Mesendoderm (in vitro differentiated cells): ENCODE data around the gene SLC30A10. TPM values are rescaled to one million over a fixed set of nuclear protein-coding genes. Genes with fewer than 3 reads are reported as not detected.

Experiments used
- DNase-seq: peaks from one replicate; pipeline ENCODE4 v3.0.0; 2013
- H2AK5ac ChIP-seq: 2 replicates; pipeline ENCODE4 v1.6.1; 2013; ENCODE audit warnings: low read length, inconsistent platforms
- H2BK120ac ChIP-seq: 2 replicates; pipeline ENCODE4 v1.6.1; 2013; ENCODE audit warnings: low read depth, mild to moderate bottlenecking, low read length, moderate library complexity, mixed read lengths
- H2BK15ac ChIP-seq: replicated peaks from 2 replicates; pipeline ENCODE4 v1.6.1; 2013; ENCODE audit warnings: low read depth, mild to moderate bottlenecking, moderate library complexity
- H2BK5ac ChIP-seq: 2 replicates; pipeline ENCODE4 v1.6.1; 2013; ENCODE audit warnings: low read length, inconsistent platforms
- H3K18ac ChIP-seq: 2 replicates; pipeline ENCODE4 v1.6.1; 2013; ENCODE audit warnings: mild to moderate bottlenecking, low read length, mixed read lengths
- H3K23ac ChIP-seq: one replicate; pipeline ENCODE4 v1.6.1; 2013; ENCODE audit warnings: low read length
- H3K27ac ChIP-seq: 2 replicates; pipeline ENCODE4 v1.5.1; 2013; ENCODE audit warnings: low read depth, mild to moderate bottlenecking, inconsistent platforms, low read length, moderate library complexity
- H3K27me3 ChIP-seq: 2 replicates; pipeline ENCODE4 v1.6.1; 2013; ENCODE audit warnings: low read length, control low read depth, mild to moderate bottlenecking, inconsistent platforms; ENCODE audit not compliant: insufficient read depth, poor library complexity
- H3K36me3 ChIP-seq: 2 replicates; pipeline ENCODE4 v1.6.1; 2013; ENCODE audit warnings: low read length, inconsistent platforms; ENCODE audit not compliant: control insufficient read depth, insufficient read depth
- H3K4ac ChIP-seq: one replicate; pipeline ENCODE4 v1.6.1; 2013; ENCODE audit warnings: low read depth, mild to moderate bottlenecking, low read length, moderate library complexity
- H3K4me1 ChIP-seq: 2 replicates; pipeline ENCODE4 v1.6.1; 2013; ENCODE audit warnings: low read depth, low read length, inconsistent platforms; ENCODE audit not compliant: control insufficient read depth
- H3K4me2 ChIP-seq: 2 replicates; pipeline ENCODE4 v1.6.1; 2013; ENCODE audit warnings: low read length
- H3K4me3 ChIP-seq: 2 replicates; pipeline ENCODE4 v1.5.1; 2013; ENCODE audit warnings: mild to moderate bottlenecking, low read length
- H3K56ac ChIP-seq: one replicate; pipeline ENCODE4 v1.6.1; 2013; ENCODE audit warnings: low read length
- H3K79me1 ChIP-seq: 2 replicates; pipeline ENCODE4 v1.6.1; 2013; ENCODE audit warnings: low read length, inconsistent platforms
- H3K79me2 ChIP-seq: 2 replicates; pipeline ENCODE4 v1.6.1; 2013; ENCODE audit warnings: mild to moderate bottlenecking, low read length; ENCODE audit not compliant: control insufficient read depth, insufficient read depth
- H3K9ac ChIP-seq: 2 replicates; pipeline ENCODE4 v1.6.1; 2013; ENCODE audit warnings: low read length, inconsistent platforms
- H4K5ac ChIP-seq: one replicate; pipeline ENCODE4 v1.6.1; 2013; ENCODE audit warnings: low read length
- H4K8ac ChIP-seq: one replicate; pipeline ENCODE4 v1.6.1; 2013; ENCODE audit warnings: low read depth, mild to moderate bottlenecking, control low read depth, low read length, moderate library complexity
- WGBS: extraction: QIAGEN DNeasy Blood & Tissue Kit; methylation state at CpG from one replicate; pipeline ENCODE4 v1.1.7; 2013; ENCODE audit warnings: low lambda C conversion rate, missing lambda C conversion rate; ENCODE audit not compliant: insufficient coverage; ENCODE audit errors: extremely low coverage; 5-methylcytosine and 5-hydroxymethylcytosine counted together
- polyA plus RNA-seq, 2 experiments: library from polyadenylated mRNA; stranded (reverse); fragments of 200-250 nt; gene quantifications; one replicate each; pipeline ENCODE4 v1.2.3, GENCODE V29; 2013

SLC30A10 gene
- 0.03 TPM for polyA plus RNA-seq (2013, experiment 1 of 2)
- 0.04 TPM for polyA plus RNA-seq (2013, experiment 2 of 2)

GRCh38 chr1:219927956-219928790 lies at the start of gene SLC30A10:
SLC30A10 (minus strand) TSS chr1:219928557; CDS start chr1:219928440, 117 bp downstream.
- Histone ChIP-seq H4K5ac (no peak within 1 kb of the TSS), H3K4me2 (peak within 1 kb of the TSS; percentile 84), H2BK120ac (no peak within 1 kb of the TSS), H3K4me3 (peak within 1 kb of the TSS; percentile 25), H3K79me1 (no peaks in the 10 kb centered on the region), H2BK15ac (no peak within 1 kb of the TSS), H2AK5ac (no peak within 1 kb of the TSS), H3K9ac (peak within 1 kb of the TSS; percentile 21), H3K56ac (peak within 1 kb of the TSS; percentile 67), H3K23ac (peak within 1 kb of the TSS; percentile 80), H3K18ac (no peak within 1 kb of the TSS), H3K4ac (no peak within 1 kb of the TSS), H3K79me2 (no peaks in the 10 kb centered on the region), H3K36me3 (no peaks in the 10 kb centered on the region), H3K4me1 (no peaks in the 10 kb centered on the region), H3K27ac (no peak within 1 kb of the TSS), H2BK5ac (no peak within 1 kb of the TSS), H3K27me3 (peaks cover 13% of the 10 kb centered on the region), H4K8ac (no peak within 1 kb of the TSS)
- peak; percentile 37 for DNase-seq
- no CpG with 5 or more reads among the region's 91 CpGs for WGBS

GRCh38 chr1:219973213-219973612 lies 44.9 kb upstream of the SLC30A10 start:
- Histone ChIP-seq H3K4me1 (no peaks in the 10 kb centered on the region), H2BK120ac (no peak overlapping the region), H2BK15ac (no peak overlapping the region), H2AK5ac (no peak overlapping the region), H3K36me3 (no peaks in the 10 kb centered on the region), H2BK5ac (no peak overlapping the region), H3K4me3 (no peak overlapping the region), H3K27ac (no peak overlapping the region), H3K18ac (no peak overlapping the region), H4K5ac (no peak overlapping the region), H3K79me1 (no peaks in the 10 kb centered on the region), H3K9ac (no peak overlapping the region), H3K23ac (no peak overlapping the region), H3K4me2 (no peak overlapping the region), H3K27me3 (no peaks in the 10 kb centered on the region), H3K56ac (no peak overlapping the region), H3K4ac (no peak overlapping the region), H3K79me2 (no peaks in the 10 kb centered on the region), H4K8ac (no peak overlapping the region)
- DNase-seq, result no peak
- WGBS, result no CpG with 5 or more reads among the region's 3 CpGs

- H3K27me3 ChIP-seq, result no peaks in the 10 kb centered on the region
- no peak overlapping the region for H4K5ac ChIP-seq
- no peak overlapping the region for H3K4me2 ChIP-seq
- no peak for DNase-seq
- no peak overlapping the region for H4K8ac ChIP-seq
- H3K36me3 ChIP-seq, result no peaks in the 10 kb centered on the region
- no peak overlapping the region for H3K27ac ChIP-seq
- no peak overlapping the region for H2BK15ac ChIP-seq
- no peak overlapping the region for H2BK5ac ChIP-seq
- H3K18ac ChIP-seq, result no peak overlapping the region
- H3K4ac ChIP-seq, result no peak overlapping the region
- no peak overlapping the region for H2AK5ac ChIP-seq
- no peaks in the 10 kb centered on the region for H3K79me2 ChIP-seq
- H3K4me1 ChIP-seq, result no peaks in the 10 kb centered on the region
- no peaks in the 10 kb centered on the region for H3K79me1 ChIP-seq
- no peak overlapping the region for H3K4me3 ChIP-seq
- no peak overlapping the region for H3K56ac ChIP-seq
- no CpG with 5 or more reads among the region's 4 CpGs for WGBS
- H3K9ac ChIP-seq, result no peak overlapping the region
- H2BK120ac ChIP-seq, result no peak overlapping the region
- H3K23ac ChIP-seq, result no peak overlapping the region
Measured at GRCh38 chr1:219967361-219967760, 39.0 kb upstream of the SLC30A10 start.

- Histone ChIP-seq H3K79me1 (no peaks in the 10 kb centered on the region), H3K27ac (no peak overlapping the region), H2BK5ac (no peak overlapping the region), H4K8ac (no peak overlapping the region), H3K4me2 (no peak overlapping the region), H3K23ac (no peak overlapping the region), H3K4ac (no peak overlapping the region), H3K18ac (no peak overlapping the region), H2BK15ac (no peak overlapping the region), H3K79me2 (no peaks in the 10 kb centered on the region), H3K27me3 (no peaks in the 10 kb centered on the region), H3K4me1 (no peaks in the 10 kb centered on the region), H3K9ac (no peak overlapping the region), H4K5ac (no peak overlapping the region), H3K4me3 (no peak overlapping the region), H2AK5ac (no peak overlapping the region), H3K36me3 (no peaks in the 10 kb centered on the region), H3K56ac (no peak overlapping the region), H2BK120ac (no peak overlapping the region)
- WGBS, result no CpG with 5 or more reads among the region's 2 CpGs
- DNase-seq, result no peak
Measured at GRCh38 chr1:219966071-219966349, 37.7 kb upstream of the SLC30A10 start.

- Histone ChIP-seq H2BK5ac (no peak overlapping the region), H2AK5ac (no peak overlapping the region), H3K79me1 (no peaks in the 10 kb centered on the region), H4K5ac (no peak overlapping the region), H3K4me3 (no peak overlapping the region), H3K36me3 (no peaks in the 10 kb centered on the region), H2BK15ac (no peak overlapping the region), H3K18ac (no peak overlapping the region), H3K4ac (no peak overlapping the region), H3K27ac (no peak overlapping the region), H3K23ac (no peak overlapping the region), H3K27me3 (no peaks in the 10 kb centered on the region), H3K4me1 (no peaks in the 10 kb centered on the region), H3K79me2 (no peaks in the 10 kb centered on the region), H3K9ac (no peak overlapping the region), H2BK120ac (no peak overlapping the region), H3K4me2 (no peak overlapping the region), H4K8ac (no peak overlapping the region), H3K56ac (no peak overlapping the region)
- WGBS, result no CpG with 5 or more reads among the region's 6 CpGs
- peak; percentile 74 for DNase-seq
Measured at GRCh38 chr1:219965285-219966070, 37.1 kb upstream of the SLC30A10 start.
